OCI-LY7 (cell line): Measurements from ENCODE around the gene IFNL2. TPM values are rescaled to one million over a fixed set of nuclear protein-coding genes. Genes with fewer than 3 reads are reported as not detected.

ENCODE experiments used
- BruUV-seq: library from RNA; stranded (reverse); fragments of 400-500 nt; replicated peaks from 2 replicates; lab custom pipeline; 2021; lab: Mats Ljungman, UMichigan
- CTCF ChIA-PET: fragments of 300-600 bp; sonication (Branson Sonifier 250); formaldehyde crosslinking; loops from one replicate; lab custom pipeline; 2022; ENCODE audit warnings: antibody characterized with exemption; ENCODE audit not compliant: unreplicated experiment; lab: Charles Lee
- POLR2A ChIA-PET: fragments of 300-600 bp; sonication (Branson Sonifier 250); formaldehyde crosslinking; loops from one replicate; lab custom pipeline; 2022; ENCODE audit warnings: antibody characterized with exemption; lab: Charles Lee
- DNase-seq: peaks from one replicate; pipeline ENCODE4 v3.0.0-alpha.2; 2015; ENCODE audit warnings: low spot score
- H2AFZ ChIP-seq: fragments of 200-600 bp; sonication (generic), shearing (Covaris generic); 2 replicates; pipeline ENCODE4 v1.6.1; 2014; ENCODE audit warnings: mild to moderate bottlenecking, antibody characterized with exemption, low read length, moderate library complexity
- H3K27ac ChIP-seq: fragments of 200-600 bp; sonication (generic); 2 replicates; pipeline ENCODE4 v1.5.1; 2014; ENCODE audit warnings: mixed run types, low read depth, mild to moderate bottlenecking, moderate library complexity, low read length, inconsistent platforms; ENCODE audit not compliant: poor library complexity, severe bottlenecking
- H3K36me3 ChIP-seq: fragments of 200-600 bp; sonication (generic); 2 replicates; pipeline ENCODE4 v1.6.1; 2014; ENCODE audit warnings: mild to moderate bottlenecking, antibody characterized with exemption, low read length, moderate library complexity, mixed read lengths; ENCODE audit not compliant: insufficient read depth
- H3K4me1 ChIP-seq: fragments of 200-600 bp; sonication (generic); 2 replicates; pipeline ENCODE4 v1.5.1; 2014; ENCODE audit warnings: mild to moderate bottlenecking, low read length; ENCODE audit not compliant: insufficient read depth, poor library complexity, severe bottlenecking
- H3K4me2 ChIP-seq: fragments of 200-600 bp; sonication (generic); 2 replicates; pipeline ENCODE4 v1.6.1; 2014; ENCODE audit warnings: mild to moderate bottlenecking, low read length
- H3K4me3 ChIP-seq: fragments of 200-600 bp; sonication (generic); 2 replicates; pipeline ENCODE4 v1.5.1; 2014; ENCODE audit warnings: mild to moderate bottlenecking, low read depth, low read length; ENCODE audit not compliant: poor library complexity, severe bottlenecking
- H3K79me2 ChIP-seq: fragments of 200-600 bp; sonication (generic); 2 replicates; pipeline ENCODE4 v1.6.1; 2016; ENCODE audit warnings: low read depth, mild to moderate bottlenecking, low read length, moderate library complexity, mixed read lengths; ENCODE audit not compliant: insufficient read depth
- H3K9me2 ChIP-seq: fragments of 200-600 bp; sonication (generic); 2 replicates; pipeline ENCODE4 v1.6.1; 2016; ENCODE audit warnings: mild to moderate bottlenecking, low read length, mixed read lengths; ENCODE audit not compliant: insufficient read depth
- H3K9me3 ChIP-seq: fragments of 200-600 bp; sonication (generic); 2 replicates; pipeline ENCODE4 v1.6.1; 2014; ENCODE audit warnings: mild to moderate bottlenecking, mixed run types, low read length, mixed read lengths
- H4K20me1 ChIP-seq: fragments of 200-600 bp; sonication (generic); 2 replicates; pipeline ENCODE4 v1.6.1; 2014; ENCODE audit warnings: mild to moderate bottlenecking, antibody characterized with exemption, low read length, moderate library complexity, mixed read lengths; ENCODE audit not compliant: insufficient read depth
- CTCF ChIP-seq: fragments of 200-600 bp; sonication (generic); conservative IDR thresholded peaks from 2 replicates; pipeline ENCODE4 v1.5.1; 2014; ENCODE audit warnings: mild to moderate bottlenecking, antibody characterized with exemption, low read length, moderate library complexity, mixed read lengths
- EZH2phosphoT487 ChIP-seq: fragments of 200-600 bp; sonication (generic); IDR thresholded peaks from 2 replicates; pipeline ENCODE4 v1.6.1; 2018; ENCODE audit warnings: low read depth, borderline replicate concordance, mild to moderate bottlenecking, mixed run types, antibody characterized with exemption, low read length, moderate library complexity, mixed read lengths
- intact Hi-C: fragments of 100-400 bp; cut with micrococcal nuclease; formaldehyde crosslinking; loops from one replicate; pipeline ENCODE4 v1.10.0; 2022; ENCODE audit not compliant: unreplicated experiment
- total RNA-seq, 2 experiments: library from RNA; depleted of rRNA in 1 of 2; stranded (reverse); fragments of >200 nt in 1 of 2; shearing (Covaris generic) in 1 of 2; gene quantifications; 2 replicates each; pipeline ENCODE4 v1.2.3, GENCODE V29; 2014 to 2022

Gene IFNL2
- total RNA-seq, 2 experiments from 2014 or later = not detected

- no peaks in the 10 kb centered on the region for H3K4me1 ChIP-seq
- H3K79me2 ChIP-seq = no peaks in the 10 kb centered on the region
- BruUV-seq = no TSS peak
- H3K9me3 ChIP-seq = peaks cover 8% of the 10 kb centered on the region; the same call in 1 of the 2 replicates
- CTCF ChIA-PET = no interaction called here
- DNase-seq = no peak
- no peak overlapping the region for H3K27ac ChIP-seq
- H3K9me2 ChIP-seq = no peaks in the 10 kb centered on the region
- POLR2A ChIA-PET = no interaction called here
- no peaks in the 10 kb centered on the region for H4K20me1 ChIP-seq
- no peak for TF ChIP-seq CTCF
- no peak for TF ChIP-seq EZH2phosphoT487
- no peak overlapping the region for H2AFZ ChIP-seq
- H3K4me3 ChIP-seq = no peak overlapping the region
- H3K36me3 ChIP-seq = no peaks in the 10 kb centered on the region
- intact Hi-C loops = no loop called here
- H3K4me2 ChIP-seq = no peak overlapping the region
Observed at GRCh38 chr19:39284032-39284431, 15.8 kb downstream of the IFNL2 start.

DNA sequence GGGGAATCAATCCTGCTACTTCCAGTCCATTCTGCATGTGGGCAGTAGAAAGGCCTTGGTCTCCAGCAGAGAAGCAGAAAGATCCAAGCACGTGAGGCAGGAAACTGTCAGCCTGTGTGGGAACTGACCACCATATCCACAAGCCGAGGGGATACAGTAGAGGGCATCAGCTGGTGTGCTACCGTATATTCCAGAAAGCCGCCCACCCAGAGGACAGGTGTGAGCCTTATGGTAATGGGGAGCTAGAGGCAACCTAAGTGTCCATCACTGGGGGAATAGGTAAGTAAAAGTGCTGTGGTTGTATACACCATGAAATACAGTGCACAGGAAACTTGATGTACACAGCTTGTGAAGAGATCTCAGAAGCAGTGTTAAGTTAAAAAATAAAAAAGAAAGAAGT, 25.2 kb downstream of the IFNL2 start:
- POLR2A ChIA-PET = no interaction called here

More for the DNA sequence above, 25.2 kb downstream of the IFNL2 start:
- no TSS peak for BruUV-seq
- no peak for TF ChIP-seq CTCF
- no peak for TF ChIP-seq EZH2phosphoT487
- Histone ChIP-seq H4K20me1 (no peaks in the 10 kb centered on the region), H3K9me3 (no peaks in the 10 kb centered on the region), H3K4me3 (no peak overlapping the region), H3K27ac (no peak overlapping the region), H3K4me1 (peaks cover 8% of the 10 kb centered on the region), H2AFZ (no peak overlapping the region), H3K4me2 (no peak overlapping the region), H3K79me2 (no peaks in the 10 kb centered on the region), H3K36me3 (no peaks in the 10 kb centered on the region), H3K9me2 (no peaks in the 10 kb centered on the region)
- DNase-seq = no peak
- intact Hi-C loops = no loop called here
- CTCF ChIA-PET = no interaction called here
